ENCODE measurements around the gene ZNF660.

DNA sequence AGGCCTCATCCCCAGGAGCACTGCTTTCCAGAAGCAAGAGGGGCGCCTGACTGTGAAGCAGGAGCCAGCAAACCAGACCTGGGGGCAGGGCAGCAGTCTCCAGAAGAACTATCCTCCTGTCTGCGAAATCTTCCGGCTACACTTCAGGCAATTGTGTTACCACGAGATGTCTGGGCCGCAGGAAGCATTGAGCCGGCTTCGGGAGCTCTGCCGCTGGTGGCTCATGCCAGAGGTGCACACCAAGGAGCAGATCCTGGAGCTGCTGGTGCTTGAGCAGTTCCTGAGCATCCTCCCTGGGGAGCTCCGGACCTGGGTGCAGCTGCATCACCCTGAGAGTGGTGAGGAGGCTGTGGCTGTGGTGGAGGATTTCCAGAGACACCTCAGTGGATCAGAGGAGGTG lies 27.7 kb upstream of the ZNF660 start:
- TF ChIP-seq CTCF (IDR thresholded peaks at IDR 0.05; ENCODE audit: insufficient read depth, low read depth, low read length) (no peak), EZH2 (IDR thresholded peaks at IDR 0.05; ENCODE audit: insufficient read depth, low read length) (no peak)

All from astrocyte (in vitro differentiated cells and primary cell).